Forelimb muscle (tissue), 1 donor: ENCODE data around the gene EMID1. TPM values are rescaled to one million over a fixed set of nuclear protein-coding genes. Genes with fewer than 3 reads are reported as not detected.

Source experiments
- DNase-seq: peaks from one replicate; pipeline ENCODE4 v3.0.0-alpha.2; 2013; ENCODE audit warnings: low read depth
- polyA plus RNA-seq: library from polyadenylated mRNA; unstranded; fragments of 120-200 nt; gene quantifications from one replicate; pipeline ENCODE4 v1.2.1, GENCODE V29; 2013; ENCODE audit not compliant: insufficient read length

The EMID1 gene
- polyA plus RNA-seq, 1 donor = 7.5 TPM

GRCh38 chr22:29288837-29289236 is 83.1 kb downstream of the EMID1 start:
- no peak for DNase-seq

- no peak for DNase-seq
These were observed 84.4 kb downstream of the EMID1 start for GRCh38 chr22:29290061-29290460.

- DNase-seq = no peak
These were observed 85.5 kb downstream of the EMID1 start for GRCh38 chr22:29291215-29291614.

GRCh38 chr22:29292379-29292778 is 86.7 kb downstream of the EMID1 start:
- no peak for DNase-seq

GRCh38 chr22:29298641-29299040 is 92.9 kb downstream of the EMID1 start:
- DNase-seq = no peak

GRCh38 chr22:29299136-29299900 is 93.6 kb downstream of the EMID1 start:
- no peak for DNase-seq

GRCh38 chr22:29300467-29300806 is 94.7 kb downstream of the EMID1 start:
- DNase-seq = no peak

- DNase-seq = no peak
These were observed 95.3 kb downstream of the EMID1 start for GRCh38 chr22:29300807-29301601.

- DNase-seq = no peak
These were observed 96.2 kb downstream of the EMID1 start for GRCh38 chr22:29301716-29302401.

GRCh38 chr22:29302402-29302680 is 96.6 kb downstream of the EMID1 start:
- DNase-seq = no peak

- no peak for DNase-seq
These were observed 97.2 kb downstream of the EMID1 start for GRCh38 chr22:29302681-29303465.

GRCh38 chr22:29305836-29306174 is 100.1 kb downstream of the EMID1 start:
- DNase-seq = no peak

- no peak for DNase-seq
These were observed 100.6 kb downstream of the EMID1 start, which contains the start of gene GAS2L1 for GRCh38 chr22:29306175-29306834. TSS of gene GAS2L1 (plus strand) at chr22:29306650. CDS start at chr22:29308106, 1,456 bp downstream.

- no peak for DNase-seq
These were observed 101.3 kb downstream of the EMID1 start for GRCh38 chr22:29306835-29307595.

GRCh38 chr22:29307596-29308147 is 102.0 kb downstream of the EMID1 start:
- no peak for DNase-seq

- DNase-seq = no peak
These were observed 102.6 kb downstream of the EMID1 start for GRCh38 chr22:29308148-29308790.

- no peak for DNase-seq
These were observed 103.1 kb downstream of the EMID1 start for GRCh38 chr22:29308791-29309262.
